Activated CD4-positive, CD25-positive, alpha-beta regulatory T cell treated with anti-CD3 and anti-CD28 coated beads, Interleukin-2, amount 50 U/mL, for 72 hours (primary cell): Measurements from ENCODE around the gene MSMB.
"Not testable (repeated sequence)": the region's sequence is repeated elsewhere in the genome, so short reads cannot be mapped to it uniquely, and the experiment has no call there.

Experiments
- DNase-seq: peaks from one replicate; pipeline ENCODE4 v3.0.0; 2021

The MSMB gene, protein sequence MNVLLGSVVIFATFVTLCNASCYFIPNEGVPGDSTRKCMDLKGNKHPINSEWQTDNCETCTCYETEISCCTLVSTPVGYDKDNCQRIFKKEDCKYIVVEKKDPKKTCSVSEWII

DNA sequence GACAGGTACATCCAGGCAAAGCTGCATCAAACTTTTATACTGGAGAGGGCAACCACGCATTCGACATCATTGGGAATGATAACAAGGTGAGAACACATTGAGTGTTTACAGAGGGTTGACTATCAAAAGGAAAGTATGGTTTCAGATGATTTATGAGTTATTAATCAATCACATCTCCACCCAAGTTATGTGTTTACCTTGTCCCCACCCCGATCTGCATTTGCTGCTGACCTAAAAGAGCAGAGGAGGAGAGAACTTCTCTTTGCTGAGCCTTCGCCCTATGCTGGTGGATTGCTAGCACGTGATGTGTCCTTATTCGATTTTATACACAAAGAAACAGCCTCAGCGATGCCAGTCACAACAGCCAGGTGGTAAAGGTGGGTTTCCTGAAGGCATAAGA, at the start of gene MSMB:
Gene MSMB (minus strand): TSS at position 9 of the 400 bp plus-strand sequence. CDS start 32 bp downstream, outside the sequence.
- DNase-seq = no peak

DNA sequence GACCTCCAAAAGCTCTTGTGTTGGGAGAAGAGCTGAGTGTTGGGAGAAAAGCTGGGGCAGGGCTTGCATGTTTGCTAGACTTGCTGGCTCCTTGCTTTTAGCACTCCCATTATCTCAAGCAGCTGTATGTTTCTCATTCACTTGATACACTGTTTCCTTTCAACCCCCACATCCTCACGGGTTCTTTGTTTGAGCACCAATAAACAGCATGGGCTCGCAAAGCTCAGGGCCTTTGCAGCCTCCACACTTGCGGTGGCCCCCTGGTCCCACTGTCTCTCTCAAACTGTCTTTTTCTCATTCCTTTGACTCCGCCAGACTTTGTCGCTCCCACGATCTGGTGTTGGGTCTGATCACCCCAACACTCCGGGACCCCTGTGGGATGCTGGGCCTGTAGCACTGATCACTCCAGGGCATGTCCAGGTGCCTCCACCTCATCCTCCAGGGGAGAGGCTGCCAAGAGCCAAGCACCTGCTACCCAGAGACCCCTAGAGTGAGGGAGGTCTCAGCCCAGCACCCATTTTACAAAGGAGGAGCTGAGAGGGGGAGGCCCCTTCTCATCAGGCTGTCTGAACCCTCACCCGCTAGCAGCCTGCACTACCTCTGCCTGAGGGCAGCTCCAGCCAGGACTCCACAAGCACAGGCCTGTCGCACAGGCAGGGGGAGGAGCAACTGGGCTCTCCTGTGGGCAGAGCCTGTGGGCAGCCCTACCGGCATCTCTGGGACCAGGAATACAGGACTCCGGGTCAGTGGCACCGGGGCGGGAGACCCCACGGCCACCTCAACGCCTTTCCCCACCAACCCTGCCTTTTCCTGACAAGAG, 49.1 kb upstream of the MSMB start:
- DNase-seq = no peak

DNA sequence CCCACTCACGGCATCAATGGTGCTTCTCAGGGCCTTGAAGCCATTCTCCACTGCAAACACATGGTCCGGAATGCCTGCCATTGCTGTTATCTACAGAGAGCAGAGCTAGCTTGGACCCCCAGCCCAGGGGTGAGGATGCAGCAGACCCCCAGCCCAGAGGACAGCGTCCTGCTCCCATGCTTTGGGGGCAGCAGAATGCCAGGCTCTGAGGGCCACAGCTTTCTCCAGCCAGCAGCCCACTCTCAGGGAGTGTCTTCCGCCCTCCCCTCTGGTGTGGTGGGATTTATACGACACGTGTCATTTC, 48.1 kb upstream of the MSMB start:
- no peak for DNase-seq

DNA sequence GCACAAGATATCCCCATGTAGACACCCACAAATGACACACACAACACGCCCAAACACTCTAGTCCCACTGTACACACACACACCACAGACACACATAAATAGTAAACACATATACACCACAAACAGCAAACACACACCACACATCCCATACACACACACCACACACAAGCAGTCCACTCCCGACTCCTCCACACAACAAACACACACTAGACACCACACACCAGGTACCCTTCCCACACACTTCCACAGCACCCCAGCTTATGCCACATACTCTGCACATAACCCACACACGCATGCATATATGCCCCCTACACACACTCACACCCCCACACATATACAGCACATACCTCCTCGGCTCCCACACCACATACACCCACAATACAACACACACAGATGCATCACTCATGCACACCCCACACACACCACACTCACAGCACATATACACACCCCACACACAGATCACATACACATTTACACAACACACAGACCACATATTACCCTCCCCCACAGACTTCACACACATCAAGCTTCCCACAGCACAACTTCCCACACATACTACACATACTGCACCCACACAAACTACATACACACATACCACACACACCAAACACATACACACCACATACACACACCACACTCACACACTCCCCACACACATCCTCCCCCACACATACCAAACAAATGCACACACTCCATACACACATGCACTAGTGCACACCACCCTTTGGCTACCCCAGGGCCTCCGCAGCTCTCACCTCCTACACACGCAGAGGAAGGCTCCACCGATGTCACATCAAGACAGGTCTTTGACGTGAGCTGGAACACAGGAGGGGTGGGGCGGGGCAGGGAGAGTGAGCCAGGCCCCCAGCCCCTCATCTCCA, 47.5 kb upstream of the MSMB start:
- not testable (repeated sequence) for DNase-seq

DNA sequence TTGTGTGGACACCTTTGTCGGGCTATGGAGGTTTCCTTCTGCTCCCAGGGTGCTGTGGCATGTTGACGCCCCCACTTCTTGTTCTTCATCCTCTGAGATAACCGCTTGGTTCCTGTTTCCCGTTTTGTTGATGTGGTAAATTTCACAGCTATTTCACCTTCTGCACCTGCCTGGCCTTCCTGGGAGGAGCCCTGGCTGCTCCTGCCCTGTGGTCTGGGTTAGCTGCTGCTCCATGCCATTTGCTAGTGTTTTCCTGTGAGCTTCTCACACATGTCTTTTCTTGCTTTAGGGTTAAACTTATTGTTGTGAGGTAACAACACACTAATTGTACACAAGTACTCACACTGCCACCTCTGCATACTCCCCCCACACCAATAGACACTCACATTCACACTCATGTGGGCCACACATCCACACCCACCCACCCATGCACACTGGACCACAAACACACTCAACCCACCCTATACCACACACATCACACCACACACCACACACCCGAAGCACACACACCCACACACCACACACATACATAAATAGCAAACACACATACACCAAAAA, 46.5 kb upstream of the MSMB start:
- no peak for DNase-seq

DNA sequence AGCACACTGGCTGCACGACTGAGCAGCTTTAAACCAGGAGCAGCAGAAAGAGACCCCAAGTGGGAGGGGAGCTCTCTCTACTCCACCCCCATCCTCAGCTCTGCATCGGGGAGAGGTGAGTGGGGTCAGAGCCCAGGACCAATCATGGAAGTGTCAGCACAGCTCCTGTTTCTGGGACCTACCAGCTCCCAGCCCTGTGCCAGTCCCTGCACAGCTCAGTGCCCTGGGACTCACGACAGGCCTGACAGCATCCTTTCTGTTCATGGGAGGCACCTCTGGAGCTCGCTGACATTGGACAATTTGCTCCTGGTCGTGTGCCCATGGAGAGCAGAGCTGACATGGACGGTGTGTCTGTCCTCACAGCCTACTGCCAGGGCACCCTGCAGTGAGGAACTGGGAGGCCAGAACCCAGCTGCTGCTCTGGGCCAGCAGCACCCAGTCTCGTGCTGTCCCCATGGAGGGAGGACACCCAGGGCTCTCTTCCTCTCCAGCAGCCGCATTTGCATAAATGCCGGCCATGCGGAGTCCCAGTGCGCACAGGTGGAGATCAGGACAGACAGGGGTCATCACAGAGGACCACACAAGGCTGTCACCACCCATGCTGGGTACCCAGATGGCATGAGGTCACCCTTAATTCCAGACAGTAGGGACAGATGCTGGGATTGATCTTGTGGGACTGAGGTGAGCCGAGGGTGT, 45.9 kb upstream of the MSMB start:
- no peak for DNase-seq

DNA sequence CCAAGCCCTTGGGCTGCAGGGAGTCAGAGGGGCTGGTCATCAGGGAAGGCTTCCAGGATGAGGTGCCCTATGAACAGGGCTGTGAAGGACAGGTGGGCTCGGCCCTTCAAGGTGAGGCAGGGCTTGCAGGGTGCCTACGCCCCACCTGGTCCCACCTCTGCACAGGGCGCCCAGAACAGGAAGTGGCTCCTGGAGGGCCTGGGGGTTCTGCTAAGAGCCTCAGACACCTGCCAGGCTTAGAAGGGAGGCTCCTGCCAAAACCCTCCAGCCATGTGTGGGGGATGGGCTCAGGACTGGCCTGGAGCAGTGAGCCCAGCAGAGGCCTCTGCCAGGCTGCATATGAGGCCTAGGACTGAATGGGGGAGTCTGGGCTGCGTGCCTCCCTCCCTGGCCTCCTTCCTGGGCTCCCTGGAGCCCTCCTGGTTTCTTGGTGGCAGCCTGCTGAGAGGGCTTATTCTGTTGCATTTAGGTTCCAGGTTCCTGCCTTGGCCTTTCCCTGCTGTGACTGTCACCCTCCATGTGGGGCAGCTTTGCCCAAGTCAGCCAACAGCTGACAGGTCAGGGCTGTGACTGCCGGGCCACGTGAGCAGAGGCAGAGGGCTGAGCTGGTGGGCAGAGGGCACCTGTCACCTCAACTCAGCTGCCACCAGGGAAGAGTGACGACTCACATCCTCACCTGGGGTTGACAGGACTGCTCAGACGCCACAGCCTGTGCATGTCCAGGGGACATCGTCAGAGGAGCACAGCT, 45.2 kb upstream of the MSMB start:
- DNase-seq = no peak

DNA sequence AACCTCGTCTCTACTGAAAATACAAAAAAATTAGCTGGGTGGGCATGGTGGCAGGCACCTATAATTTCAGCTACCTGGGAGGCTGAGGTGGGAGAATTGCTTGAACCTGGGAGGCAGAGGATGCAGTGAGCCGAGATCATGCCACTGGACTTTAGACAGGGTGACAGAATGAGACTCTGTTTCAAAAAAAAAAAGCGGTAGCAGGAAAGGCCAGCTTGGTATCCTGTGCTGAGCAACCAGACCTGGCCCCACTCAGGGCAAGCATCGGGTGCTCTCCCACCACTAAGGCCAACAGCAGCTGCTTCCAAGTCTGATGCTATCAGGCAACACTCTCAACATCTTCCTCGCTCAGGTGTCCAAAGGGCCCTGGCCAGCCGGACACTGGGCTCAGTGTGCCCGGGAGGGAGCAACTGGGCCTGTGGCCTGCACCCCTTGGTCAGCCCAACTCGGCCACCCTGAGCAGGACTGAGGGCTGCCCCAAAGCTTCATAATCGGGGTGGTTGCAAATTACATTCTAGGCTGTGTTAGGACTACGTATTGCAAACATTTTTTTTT, 44.3 kb upstream of the MSMB start:
- no peak for DNase-seq

DNA sequence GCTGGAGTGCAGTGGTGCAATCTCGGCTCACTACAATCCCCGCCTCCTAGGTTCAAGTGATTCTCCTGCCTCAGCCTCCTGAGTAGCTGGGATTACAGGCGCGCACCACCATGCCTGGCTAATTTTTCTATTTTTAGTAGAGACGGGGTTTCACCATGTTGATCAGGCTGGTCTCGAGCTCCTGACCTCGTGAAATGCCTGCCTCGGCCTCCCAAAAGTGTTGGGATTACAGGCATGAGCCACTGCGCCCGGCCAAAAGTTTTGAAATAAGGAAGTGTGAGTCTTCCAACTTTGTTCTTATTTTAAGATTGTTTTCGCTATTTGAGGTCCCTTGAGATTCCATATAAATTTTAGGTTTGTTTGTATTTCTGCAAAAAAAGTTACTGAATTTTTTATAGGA, 41.3 kb upstream of the MSMB start:
- DNase-seq = not testable (repeated sequence)

DNA sequence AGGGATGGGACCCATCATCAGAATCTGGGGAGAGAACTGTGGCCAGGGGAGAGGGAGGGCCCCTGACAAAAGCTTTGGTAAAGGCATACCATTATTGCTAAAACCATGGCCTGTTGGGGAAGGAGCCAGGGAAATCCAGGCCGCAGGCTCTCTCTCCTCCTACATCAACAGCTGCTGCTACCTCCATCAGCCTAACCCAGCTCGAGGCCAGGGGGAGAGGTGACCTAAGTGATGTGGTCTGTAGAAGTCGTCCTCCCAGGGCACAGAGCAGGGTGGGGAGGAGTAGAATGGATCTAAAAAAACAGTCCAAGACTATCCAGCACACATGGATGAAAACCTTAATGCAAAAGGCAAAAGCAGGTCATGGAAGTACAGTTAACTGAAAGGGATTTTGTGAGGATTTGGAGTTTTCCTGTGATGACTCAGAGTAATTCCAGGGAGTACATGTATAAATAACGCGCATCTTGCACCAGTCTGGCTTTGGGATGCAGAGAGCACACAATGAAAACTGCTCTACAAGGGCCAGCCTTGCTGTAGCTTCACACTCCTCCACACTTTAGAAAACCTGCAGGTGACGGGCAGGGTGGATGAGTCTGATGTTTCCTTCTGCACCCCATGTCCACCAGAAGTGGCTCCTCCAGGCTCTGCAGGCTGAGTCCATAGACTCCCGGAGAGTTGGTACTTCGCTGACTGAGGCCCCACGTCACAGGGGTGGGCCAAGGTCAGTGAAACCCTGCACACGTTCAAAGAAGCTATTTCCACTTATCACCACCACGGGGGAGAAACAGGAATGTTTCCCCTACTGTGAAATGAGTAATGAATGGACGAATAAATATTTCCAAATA, 38.5 kb upstream of the MSMB start:
- DNase-seq = no peak

DNA sequence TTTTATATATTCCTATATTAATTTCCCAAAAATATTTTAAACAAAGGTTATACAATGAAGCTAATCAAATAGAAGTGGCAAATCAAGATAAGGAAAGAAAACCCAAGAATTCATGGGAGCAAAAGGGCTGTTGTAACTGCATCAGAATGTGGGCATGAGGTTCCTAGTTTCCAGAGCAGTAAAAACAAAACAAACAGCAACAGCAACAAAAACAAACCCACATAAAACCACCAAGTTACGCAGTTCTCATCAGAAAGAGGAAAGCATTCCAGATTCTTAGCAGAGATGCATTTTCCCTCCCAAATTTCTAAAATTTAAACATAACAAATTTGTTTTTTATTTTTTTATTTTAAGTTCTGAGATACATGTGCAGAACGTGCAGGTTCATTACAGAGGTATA, 34.8 kb upstream of the MSMB start:
- no peak for DNase-seq

DNA sequence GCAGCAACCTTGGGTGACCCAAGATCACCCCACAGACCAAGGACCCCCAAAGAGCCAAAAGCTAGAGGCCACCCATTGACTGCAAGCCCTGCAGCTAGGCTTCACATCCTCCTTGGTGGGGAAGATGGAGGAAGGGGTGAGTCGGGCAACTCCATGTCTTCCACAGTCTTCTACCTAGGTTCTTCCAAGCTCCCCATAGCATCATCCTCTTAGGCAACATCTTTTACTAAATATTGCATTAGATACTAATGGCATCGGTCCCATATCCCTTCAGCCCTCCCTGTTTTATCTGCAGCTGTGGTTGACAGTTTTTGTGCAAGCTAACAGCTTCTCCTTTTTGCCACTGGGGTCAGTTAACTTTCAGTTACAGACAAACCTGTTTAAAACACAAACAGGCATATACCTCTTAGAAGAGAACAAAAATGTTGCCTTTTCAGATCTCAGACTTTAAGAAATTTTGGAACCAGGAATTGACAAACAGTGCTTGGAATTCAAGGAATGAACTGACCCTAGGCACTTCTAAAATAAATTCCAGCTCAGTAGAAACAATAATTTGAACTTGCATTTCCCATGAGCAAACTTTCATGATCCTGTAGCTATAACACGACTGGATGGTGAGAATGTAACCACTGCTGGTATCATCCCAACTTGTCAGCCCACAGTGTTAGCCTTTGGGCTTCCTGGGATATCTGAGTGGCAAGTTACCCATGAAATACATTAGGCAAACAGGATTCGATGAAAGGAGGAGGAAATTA, 33.9 kb upstream of the MSMB start:
- no peak for DNase-seq

DNA sequence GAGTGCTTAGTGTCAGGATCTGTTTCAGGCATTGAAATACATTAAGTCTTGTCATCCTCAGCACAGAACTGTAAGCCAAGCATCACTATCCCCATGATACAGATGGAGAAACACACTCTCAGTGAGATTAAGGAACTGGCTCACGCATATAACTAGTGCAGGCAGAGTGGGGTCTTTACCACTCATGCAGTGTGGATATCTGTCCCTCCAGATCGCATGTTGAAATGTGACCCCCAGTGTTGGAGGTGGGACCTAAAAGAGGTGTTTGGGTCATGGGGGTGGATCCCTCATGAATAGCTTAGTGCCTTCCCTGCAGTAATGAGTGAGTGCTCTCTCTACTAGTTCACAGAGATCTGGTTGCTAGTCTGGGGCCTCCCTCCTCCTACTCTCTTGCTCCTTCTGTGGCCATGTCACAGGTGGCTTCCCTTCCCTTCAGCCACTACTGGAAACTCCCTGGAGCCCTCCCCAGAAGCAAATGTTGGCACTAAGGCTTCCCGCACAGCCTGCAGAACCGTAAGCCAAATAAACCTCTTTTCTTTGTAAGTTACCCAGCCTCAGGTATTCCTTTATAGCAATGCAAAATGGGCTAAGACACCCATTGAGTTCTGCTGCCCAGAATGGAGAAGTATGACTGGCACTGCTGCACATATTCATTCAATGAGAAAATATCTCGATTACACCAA, 31.8 kb upstream of the MSMB start:
- DNase-seq = no peak

DNA sequence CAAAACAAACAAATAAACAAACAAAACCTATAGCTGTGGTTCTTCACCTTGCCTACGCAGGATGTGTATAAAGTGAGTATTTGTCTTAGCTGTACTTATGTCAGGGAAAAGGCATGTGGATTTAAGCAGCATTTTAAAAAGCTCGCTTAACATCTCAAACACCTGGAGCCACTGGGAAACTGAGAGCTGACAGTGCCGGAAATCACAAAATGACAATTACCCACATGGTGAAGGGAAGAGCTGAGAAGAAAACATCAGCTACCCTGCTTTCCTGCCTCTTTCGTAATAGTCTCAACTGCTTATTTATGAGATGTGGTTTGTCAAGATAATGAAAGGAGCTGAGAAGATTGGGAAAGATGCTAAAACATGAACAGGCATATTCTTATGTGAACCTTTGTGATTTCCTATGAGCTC, 31.1 kb upstream of the MSMB start:
- no peak for DNase-seq

DNA sequence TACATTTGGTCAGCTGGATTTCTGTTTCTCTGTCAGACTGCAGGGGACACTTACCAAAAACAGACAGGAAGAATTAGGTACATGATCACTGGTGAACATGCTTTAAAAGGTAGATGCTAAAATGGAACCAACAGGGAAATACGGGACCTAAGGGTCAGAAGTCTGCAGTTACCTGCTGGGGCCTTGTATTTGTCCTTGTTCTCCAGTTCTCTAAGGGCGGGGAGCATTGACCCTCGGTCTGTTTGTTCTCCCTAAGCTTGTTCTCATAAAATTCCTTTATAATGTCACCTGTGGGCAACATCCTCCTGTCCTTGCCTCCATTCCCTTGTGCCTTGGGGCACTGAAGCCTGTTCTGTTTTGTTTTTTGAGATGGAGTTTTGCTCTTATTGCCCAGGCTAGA, 29.8 kb upstream of the MSMB start:
- DNase-seq = no peak

DNA sequence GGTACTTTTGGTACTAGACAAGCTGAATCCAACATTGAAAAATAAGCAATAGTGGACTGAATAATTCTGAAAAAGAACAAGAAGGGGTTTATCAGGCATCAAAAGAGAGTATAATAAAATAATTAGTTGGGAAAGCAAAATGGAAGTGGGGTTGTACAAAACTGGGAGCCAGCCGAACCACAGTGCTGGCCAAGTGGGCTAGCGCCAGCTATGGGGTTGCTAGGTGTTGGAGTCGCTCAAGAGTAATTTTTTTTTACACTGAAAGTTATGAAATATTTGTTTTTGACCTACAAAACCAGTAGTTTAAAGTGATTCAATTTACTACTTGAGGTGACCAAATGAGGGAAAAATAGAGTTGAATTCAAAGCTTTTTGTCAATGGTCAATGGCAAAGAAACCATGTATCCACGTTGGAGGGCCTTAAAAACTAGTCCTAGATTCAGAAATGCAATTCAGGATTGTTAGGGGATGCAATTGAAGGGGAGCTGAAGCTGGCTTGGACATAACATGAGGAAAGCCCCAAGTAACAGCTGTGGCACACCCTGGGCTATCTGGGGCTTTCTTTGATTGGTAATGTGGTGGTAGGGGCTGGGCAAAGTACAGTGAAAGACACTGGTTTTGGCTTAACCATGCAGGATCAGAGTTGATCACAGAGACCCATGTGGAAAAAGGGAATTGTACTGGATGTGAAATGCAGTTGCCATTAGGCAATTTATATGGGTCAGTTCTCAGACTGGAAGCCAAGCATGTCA, 28.3 kb upstream of the MSMB start:
- DNase-seq = no peak

DNA sequence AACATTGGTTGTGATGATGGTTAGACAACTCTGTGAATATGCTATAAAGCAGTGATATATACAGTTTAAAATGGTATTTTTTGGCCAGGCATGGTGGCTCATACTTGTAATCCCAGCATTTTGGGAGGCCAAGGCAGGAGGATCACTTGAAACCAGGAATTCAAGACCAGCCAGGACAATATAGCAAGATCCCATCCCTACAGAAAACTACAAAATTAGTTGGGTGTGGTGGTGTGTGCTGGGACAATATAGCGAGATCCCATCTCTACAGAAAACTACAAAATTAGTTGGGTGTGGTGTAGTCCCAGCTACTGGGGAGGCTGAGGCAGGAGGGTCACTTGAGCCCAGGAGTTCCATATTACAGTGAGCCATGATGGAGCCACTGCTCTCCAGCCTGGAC, 27.5 kb upstream of the MSMB start:
- no peak for DNase-seq

DNA sequence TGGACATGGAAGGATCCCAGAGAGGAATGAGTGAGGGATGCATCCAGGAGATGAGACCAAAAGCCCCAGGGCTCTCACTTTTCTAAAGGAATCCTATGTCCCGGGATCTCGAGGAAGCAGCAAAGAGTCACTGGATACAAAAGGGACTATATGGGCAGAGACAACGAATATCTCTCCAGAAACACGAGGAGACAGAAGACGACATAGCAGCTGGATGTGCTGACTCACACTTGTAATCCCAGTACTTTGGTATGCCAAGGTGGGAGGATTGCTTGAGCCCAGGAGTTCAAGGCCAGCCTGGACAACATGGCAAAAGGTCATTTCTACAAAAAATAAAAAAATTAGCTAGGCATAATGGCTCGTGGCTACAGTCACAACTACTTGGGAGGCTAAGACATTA, 24.7 kb upstream of the MSMB start:
- no peak for DNase-seq
